ENCODE results near the gene PCDH10.

Gene PCDH10

GRCh38 chr4:133148690-133149363 lies at the start of gene PCDH10:
Gene PCDH10 (plus strand): TSS chr4:133149294. CDS start chr4:133150141, 847 bp downstream.
- peak; percentile 99 for DNase-seq

GRCh38 chr4:133102043-133102442 lies 47.1 kb upstream of the PCDH10 start:
- DNase-seq, result no peak

- no peak for DNase-seq
Observed at GRCh38 chr4:133102612-133103409, 46.3 kb upstream of the PCDH10 start.

GRCh38 chr4:133112641-133113040 lies 36.5 kb upstream of the PCDH10 start:
- DNase-seq, result no peak

- DNase-seq, result no peak
Observed at GRCh38 chr4:133124746-133125145, 24.3 kb upstream of the PCDH10 start.

GRCh38 chr4:133127500-133127899 lies 21.6 kb upstream of the PCDH10 start:
- DNase-seq, result no peak

- no peak for DNase-seq
Observed at GRCh38 chr4:133129237-133129636, 19.9 kb upstream of the PCDH10 start.

- DNase-seq, result peak; percentile 60
Observed at GRCh38 chr4:133130171-133130570, 18.9 kb upstream of the PCDH10 start.

- DNase-seq, result no peak
Observed at GRCh38 chr4:133131829-133132460, 17.1 kb upstream of the PCDH10 start.

- DNase-seq, result no peak
Observed at GRCh38 chr4:133136833-133137232, 12.3 kb upstream of the PCDH10 start.

GRCh38 chr4:133137571-133137970 lies 11.5 kb upstream of the PCDH10 start:
- DNase-seq, result no peak

- DNase-seq, result no peak
Observed at GRCh38 chr4:133143775-133144430, 5.2 kb upstream of the PCDH10 start.

- no peak for DNase-seq
Observed at GRCh38 chr4:133145241-133145640, 3.9 kb upstream of the PCDH10 start.

- DNase-seq, result no peak
Observed at GRCh38 chr4:133145758-133146573, 3.1 kb upstream of the PCDH10 start.

- peak; percentile 92 for DNase-seq
Observed at GRCh38 chr4:133146574-133147241, 2.4 kb upstream of the PCDH10 start.

- DNase-seq, result peak; percentile 56
Observed at GRCh38 chr4:133147286-133147821, 1.7 kb upstream of the PCDH10 start.

- peak; percentile 75 for DNase-seq
Observed at GRCh38 chr4:133147921-133148689, 989 bp upstream of the PCDH10 start.

GRCh38 chr4:133149364-133149695 lies 236 bp downstream of the PCDH10 start:
- no peak for DNase-seq

GRCh38 chr4:133149932-133150471 lies 908 bp downstream of the PCDH10 start:
- DNase-seq, result no peak
